ENCODE data around the gene TNFRSF11A. TPM values are rescaled to one million over a fixed set of nuclear protein-coding genes. Genes with fewer than 3 reads are reported as not detected.

The TNFRSF11A gene
- total RNA-seq, 1 donor from 2014 or later: 0.42 TPM

- no peak for TF ChIP-seq CTCF (IDR thresholded peaks at IDR 0.05; ENCODE audit: insufficient read depth, low read length, poor library complexity, severe bottlenecking)
- DNase-seq (ENCODE audit: low read depth): no peak
- Histone ChIP-seq H3K27me3 (ENCODE audit: control insufficient read depth, insufficient read depth, low read length) (no peaks in the 10 kb centered on the region), H3K36me3 (ENCODE audit: control insufficient read depth, insufficient read depth, low read length) (no peaks in the 10 kb centered on the region), H3K4me3 (ENCODE audit: low read depth, low read length) (no peak overlapping the region)
These were observed 16.4 kb downstream of the TNFRSF11A start for GRCh38 chr18:62341473-62341872.

GRCh38 chr18:62342884-62343283 is 17.8 kb downstream of the TNFRSF11A start:
- Histone ChIP-seq H3K36me3 (ENCODE audit: control insufficient read depth, insufficient read depth, low read length) (no peaks in the 10 kb centered on the region), H3K27me3 (ENCODE audit: control insufficient read depth, insufficient read depth, low read length) (no peaks in the 10 kb centered on the region), H3K4me3 (ENCODE audit: low read depth, low read length) (no peak overlapping the region)
- no peak for DNase-seq (ENCODE audit: low read depth)
- TF ChIP-seq CTCF (IDR thresholded peaks at IDR 0.05; ENCODE audit: insufficient read depth, low read length, poor library complexity, severe bottlenecking): no peak

- TF ChIP-seq CTCF (IDR thresholded peaks at IDR 0.05; ENCODE audit: insufficient read depth, low read length, poor library complexity, severe bottlenecking): no peak
- no peak overlapping the region for H3K4me3 ChIP-seq (ENCODE audit: low read depth, low read length)
- no peak for DNase-seq (ENCODE audit: low read depth)
- H3K36me3 ChIP-seq (ENCODE audit: control insufficient read depth, insufficient read depth, low read length): no peaks in the 10 kb centered on the region
- H3K27me3 ChIP-seq (ENCODE audit: control insufficient read depth, insufficient read depth, low read length): no peaks in the 10 kb centered on the region
These were observed 18.2 kb downstream of the TNFRSF11A start for GRCh38 chr18:62343316-62343715.

GRCh38 chr18:62345909-62346308 is 20.8 kb downstream of the TNFRSF11A start:
- TF ChIP-seq CTCF (IDR thresholded peaks at IDR 0.05; ENCODE audit: insufficient read depth, low read length, poor library complexity, severe bottlenecking): no peak
- Histone ChIP-seq H3K27me3 (ENCODE audit: control insufficient read depth, insufficient read depth, low read length) (no peaks in the 10 kb centered on the region), H3K36me3 (ENCODE audit: control insufficient read depth, insufficient read depth, low read length) (no peaks in the 10 kb centered on the region), H3K4me3 (ENCODE audit: low read depth, low read length) (no peak overlapping the region)
- DNase-seq (ENCODE audit: low read depth): no peak

GRCh38 chr18:62346333-62347088 is 21.4 kb downstream of the TNFRSF11A start:
- H3K36me3 ChIP-seq (ENCODE audit: control insufficient read depth, insufficient read depth, low read length): no peaks in the 10 kb centered on the region
- H3K27me3 ChIP-seq (ENCODE audit: control insufficient read depth, insufficient read depth, low read length): no peaks in the 10 kb centered on the region
- DNase-seq (ENCODE audit: low read depth): no peak
- H3K4me3 ChIP-seq (ENCODE audit: low read depth, low read length): no peak overlapping the region
- no peak for TF ChIP-seq CTCF (IDR thresholded peaks at IDR 0.05; ENCODE audit: insufficient read depth, low read length, poor library complexity, severe bottlenecking)

- no peak for TF ChIP-seq CTCF (IDR thresholded peaks at IDR 0.05; ENCODE audit: insufficient read depth, low read length, poor library complexity, severe bottlenecking)
- no peak overlapping the region for H3K4me3 ChIP-seq (ENCODE audit: low read depth, low read length)
- DNase-seq (ENCODE audit: low read depth): no peak
- no peaks in the 10 kb centered on the region for H3K36me3 ChIP-seq (ENCODE audit: control insufficient read depth, insufficient read depth, low read length)
- H3K27me3 ChIP-seq (ENCODE audit: control insufficient read depth, insufficient read depth, low read length): no peaks in the 10 kb centered on the region
These were observed 22.0 kb downstream of the TNFRSF11A start for GRCh38 chr18:62347089-62347506.
